MM.1S (cell line): ENCODE measurements around the gene MAGI1.

Experiments used
- DNase-seq: peaks from one replicate; pipeline ENCODE4 v3.0.0-alpha.2; 2015
- H2AFZ ChIP-seq: fragments of 300-600 bp; sonication (generic); 2 replicates; pipeline ENCODE4 v1.6.0; 2016; ENCODE audit warnings: antibody characterized with exemption, low read length
- H3F3A ChIP-seq: fragments of 300-600 bp; sonication (generic); 2 replicates; pipeline ENCODE4 v1.6.1; 2016; ENCODE audit warnings: mild to moderate bottlenecking, antibody characterized with exemption, low read length, moderate library complexity, mixed read lengths; ENCODE audit not compliant: insufficient read depth
- H3K27ac ChIP-seq: fragments of 300-600 bp; sonication (generic); 2 replicates; pipeline ENCODE4 v1.5.1; 2016; ENCODE audit warnings: mild to moderate bottlenecking, low read length
- H3K27me3 ChIP-seq: fragments of 300-600 bp; sonication (generic); replicated peaks from 2 replicates; pipeline ENCODE4 v1.6.0; 2016; ENCODE audit warnings: low read length; ENCODE audit not compliant: insufficient read depth
- H3K36me3 ChIP-seq: fragments of 300-600 bp; sonication (generic); replicated peaks from 2 replicates; pipeline ENCODE4 v1.6.1; 2016; ENCODE audit warnings: mild to moderate bottlenecking, low read length, mixed read lengths; ENCODE audit not compliant: insufficient read depth
- H3K4me1 ChIP-seq: fragments of 300-600 bp; sonication (generic); 2 replicates; pipeline ENCODE4 v1.6.1; 2016; ENCODE audit warnings: low read length, mixed read lengths
- H3K4me2 ChIP-seq: fragments of 300-600 bp; sonication (generic); 2 replicates; pipeline ENCODE4 v1.6.0; 2016; ENCODE audit warnings: low read depth, low read length
- H3K4me3 ChIP-seq: fragments of 300-600 bp; sonication (generic); 2 replicates; pipeline ENCODE4 v1.5.1; 2016; ENCODE audit warnings: low read length, mixed read lengths
- H3K79me2 ChIP-seq: fragments of 300-600 bp; sonication (generic); 2 replicates; pipeline ENCODE4 v1.6.1; 2016; ENCODE audit warnings: mixed run types, low read length, mixed read lengths
- H3K9ac ChIP-seq: fragments of 300-600 bp; sonication (generic); 2 replicates; pipeline ENCODE4 v1.6.1; 2016; ENCODE audit warnings: low read length, mixed read lengths
- H3K9me2 ChIP-seq: fragments of 300-600 bp; sonication (generic); replicated peaks from 2 replicates; pipeline ENCODE4 v1.6.1; 2016; ENCODE audit warnings: mild to moderate bottlenecking, low read length, mixed read lengths; ENCODE audit not compliant: insufficient read depth
- H3K9me3 ChIP-seq: fragments of 300-600 bp; sonication (generic); replicated peaks from 2 replicates; pipeline ENCODE4 v1.6.1; 2016; ENCODE audit warnings: mild to moderate bottlenecking, low read length, mixed read lengths; ENCODE audit not compliant: insufficient read depth
- H4K20me1 ChIP-seq: fragments of 300-600 bp; sonication (generic); 2 replicates; pipeline ENCODE4 v1.6.1; 2016; ENCODE audit warnings: mild to moderate bottlenecking, low read length, moderate library complexity, mixed read lengths; ENCODE audit not compliant: insufficient read depth
- CTCF ChIP-seq: fragments of 300-600 bp; sonication (generic); IDR thresholded peaks from 2 replicates; pipeline ENCODE4 v1.5.1; 2016; ENCODE audit warnings: antibody characterized with exemption, low read length, mixed read lengths
- EZH2 ChIP-seq: fragments of 300-600 bp; sonication (generic); optimal IDR thresholded peaks from 2 replicates; pipeline ENCODE3; 2017; ENCODE audit warnings: low read depth, mild to moderate bottlenecking, antibody characterized with exemption, low read length, mixed read lengths
- EZH2phosphoT487 ChIP-seq: fragments of 300-600 bp; sonication (generic); IDR thresholded peaks from 2 replicates; pipeline ENCODE4 v1.6.1; 2018; ENCODE audit warnings: antibody characterized with exemption, low read length

The MAGI1 gene

DNA sequence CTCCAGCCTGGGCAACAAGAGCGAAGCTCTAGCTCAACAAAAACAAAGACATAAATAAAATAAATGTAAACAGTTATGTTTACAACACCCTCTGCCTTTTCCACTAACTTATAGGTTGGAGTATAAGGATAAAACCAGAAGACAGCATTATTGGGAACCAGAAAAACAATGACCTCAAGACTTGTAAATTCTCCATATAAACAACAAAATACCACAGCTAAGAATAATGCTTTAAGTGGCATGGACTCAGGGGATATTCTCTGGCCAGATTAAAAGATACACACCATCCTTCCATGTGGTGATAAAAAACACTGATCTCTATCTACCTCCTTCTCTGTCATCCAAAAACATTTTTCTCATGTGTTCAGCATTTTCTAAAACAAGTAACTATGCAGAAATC is 500.6 kb downstream of the MAGI1 start:
- Histone ChIP-seq H3K4me3 (no peak overlapping the region), H3K4me1 (no peaks in the 10 kb centered on the region)

GRCh38 chr3:65537109-65537508 is 501.6 kb downstream of the MAGI1 start:
- H3K27ac ChIP-seq, result no peak overlapping the region
- no peak for DNase-seq
- no peaks in the 10 kb centered on the region for H3K4me1 ChIP-seq
- no peak overlapping the region for H2AFZ ChIP-seq
- no peaks in the 10 kb centered on the region for H3K79me2 ChIP-seq
- H3K9ac ChIP-seq, result no peak overlapping the region
- H3K9me2 ChIP-seq, result no peaks in the 10 kb centered on the region
- TF ChIP-seq EZH2phosphoT487, result no peak
- TF ChIP-seq CTCF, result no peak
- TF ChIP-seq EZH2, result no peak
- no peaks in the 10 kb centered on the region for H3K27me3 ChIP-seq
- no peak overlapping the region for H3K4me2 ChIP-seq
- no peak overlapping the region for H3K4me3 ChIP-seq
- H4K20me1 ChIP-seq, result no peaks in the 10 kb centered on the region
- H3K36me3 ChIP-seq, result no peaks in the 10 kb centered on the region
- H3K9me3 ChIP-seq, result no peaks in the 10 kb centered on the region
- no peaks in the 10 kb centered on the region for H3F3A ChIP-seq

More for the DNA sequence above, 500.6 kb downstream of the MAGI1 start:
- Histone ChIP-seq H3K4me2 (no peak overlapping the region), H3K36me3 (no peaks in the 10 kb centered on the region), H3K9me3 (no peaks in the 10 kb centered on the region), H3K27ac (no peak overlapping the region), H3K9me2 (no peaks in the 10 kb centered on the region), H3K9ac (no peak overlapping the region), H4K20me1 (no peaks in the 10 kb centered on the region), H3K27me3 (no peaks in the 10 kb centered on the region), H2AFZ (no peak overlapping the region), H3K79me2 (no peaks in the 10 kb centered on the region), H3F3A (no peaks in the 10 kb centered on the region)
- DNase-seq, result no peak
- no peak for TF ChIP-seq EZH2

- Histone ChIP-seq H3K4me1 (no peaks in the 10 kb centered on the region), H3K9me3 (no peaks in the 10 kb centered on the region)
- no peak for DNase-seq
Measured at GRCh38 chr3:65535260-65535659, 503.5 kb downstream of the MAGI1 start.

More at GRCh38 chr3:65535260-65535659, 503.5 kb downstream of the MAGI1 start:
- H2AFZ ChIP-seq, result no peak overlapping the region
- no peak overlapping the region for H3K4me3 ChIP-seq
- TF ChIP-seq CTCF, result no peak
- no peak for TF ChIP-seq EZH2phosphoT487
- no peak for TF ChIP-seq EZH2
- H4K20me1 ChIP-seq, result no peaks in the 10 kb centered on the region
- H3K9me2 ChIP-seq, result no peaks in the 10 kb centered on the region
- H3K79me2 ChIP-seq, result no peaks in the 10 kb centered on the region
- no peaks in the 10 kb centered on the region for H3K27me3 ChIP-seq
- H3K4me2 ChIP-seq, result no peak overlapping the region
- no peaks in the 10 kb centered on the region for H3F3A ChIP-seq
- H3K27ac ChIP-seq, result no peak overlapping the region
- no peak overlapping the region for H3K9ac ChIP-seq
- no peaks in the 10 kb centered on the region for H3K36me3 ChIP-seq
